GM12878 (cell line): ENCODE measurements around the gene LDLRAP1. TPM values are rescaled to one million over a fixed set of nuclear protein-coding genes. Genes with fewer than 3 reads are reported as not detected.

ENCODE experiments used
- ATAC-seq: fragments of 200-7000 bp; cut with Tn5 transposase; 3 replicates; pipeline ENCODE4 v1.9.1; 2020; ENCODE audit warnings: mild to moderate bottlenecking, moderate library complexity
- BruUV-seq: library from RNA; stranded (reverse); fragments of 400-500 nt; replicated peaks from 2 replicates; lab custom pipeline; 2021; lab: Mats Ljungman, UMichigan
- CTCF ChIA-PET: fragments of 300-600 bp; sonication (Branson Sonifier 250); formaldehyde crosslinking; extraction: SDS; loops from one replicate; lab custom pipeline; 2021; ENCODE audit warnings: inconsistent platforms; lab: Yijun Ruan, JAX
- POLR2A ChIA-PET: fragments of 350-600 bp; formaldehyde crosslinking; extraction: SDS; loops from one replicate; lab custom pipeline; 2021; ENCODE audit warnings: inconsistent platforms; lab: Charles Lee
- RAD21 ChIA-PET: fragments of 300-600 bp; sonication (Branson Sonifier 250); formaldehyde crosslinking; loops from one replicate; lab custom pipeline; 2023; ENCODE audit warnings: antibody characterized with exemption; ENCODE audit not compliant: unreplicated experiment; lab: Charles Lee
- SMC1A ChIA-PET: fragments of 300-600 bp; sonication (Branson Sonifier 250); formaldehyde crosslinking; loops from one replicate; lab custom pipeline; 2023; ENCODE audit not compliant: unreplicated experiment, uncharacterized antibody; lab: Charles Lee
- DNase-seq: peaks from one replicate; pipeline ENCODE4 v3.0.0-alpha.2; 2011; ENCODE audit warnings: low read depth, low spot score
- FAIRE-seq: peaks from 3 replicates; lab custom pipeline; 2011; peaks lifted over from hg19 to GRCh38; lab: Jason Lieb, UNC
- H2AFZ ChIP-seq: 2 replicates; pipeline ENCODE4 v1.6.0; 2011; ENCODE audit warnings: low read depth, low read length, control low read depth; ENCODE audit not compliant: control insufficient read depth
- H3K27ac ChIP-seq: 2 replicates; pipeline ENCODE4 v1.5.1; 2011; ENCODE audit warnings: control low read depth; ENCODE audit not compliant: control insufficient read depth, insufficient read depth
- H3K27me3 ChIP-seq, 2 experiments: replicated peaks in 1 of 2; 2 replicates each; pipeline versions ENCODE4 v1.6.0 to v1.6.1; 2011; ENCODE audit warnings: low read length in 1 of 2; ENCODE audit not compliant: control insufficient read depth in 2 of 2, insufficient read depth in 2 of 2
- H3K36me3 ChIP-seq, 2 experiments: 2 replicates each; pipeline ENCODE4 v1.5.1; 2011; ENCODE audit warnings: low read length in 1 of 2; ENCODE audit not compliant: control insufficient read depth in 2 of 2, insufficient read depth in 2 of 2
- H3K4me1 ChIP-seq: 2 replicates; pipeline ENCODE4 v1.6.1; 2011; ENCODE audit warnings: mild to moderate bottlenecking, low read length, moderate library complexity, mixed read lengths; ENCODE audit not compliant: control insufficient read depth, insufficient read depth
- H3K4me2 ChIP-seq: 2 replicates; pipeline ENCODE4 v1.6.0; 2011; ENCODE audit warnings: control low read depth; ENCODE audit not compliant: control insufficient read depth, insufficient read depth
- H3K4me3 ChIP-seq: fragments of 200-600 bp; sonication (generic); 2 replicates; pipeline ENCODE4 v1.5.1; 2016
- H3K79me2 ChIP-seq: 2 replicates; pipeline ENCODE4 v1.6.0; 2011; ENCODE audit warnings: low read length; ENCODE audit not compliant: control insufficient read depth, insufficient read depth
- H3K9ac ChIP-seq: 2 replicates; pipeline ENCODE4 v1.8.0; 2011; ENCODE audit warnings: low read length, control low read depth, mixed read lengths; ENCODE audit not compliant: control insufficient read depth, insufficient read depth
- H3K9me3 ChIP-seq: replicated peaks from 3 replicates; pipeline ENCODE4 v1.5.1; 2011; ENCODE audit warnings: mild to moderate bottlenecking, low read length; ENCODE audit not compliant: control insufficient read depth, insufficient read depth
- H4K20me1 ChIP-seq: 2 replicates; pipeline ENCODE4 v1.6.0; 2011; ENCODE audit not compliant: control insufficient read depth, insufficient read depth
- CREB1 ChIP-seq: IDR thresholded peaks from 2 replicates; pipeline ENCODE4 v1.6.1; 2012; ENCODE audit warnings: low read depth, mild to moderate bottlenecking, inconsistent platforms
- EED ChIP-seq: sonication (generic); IDR thresholded peaks from 2 replicates; pipeline ENCODE4 v1.6.1; 2016; ENCODE audit warnings: antibody characterized with exemption, low read depth
- ETV6 ChIP-seq, 2 experiments: fragments of 450-650 bp in 1 of 2; IDR thresholded peaks in 1 of 2; conservative IDR thresholded peaks in 1 of 2; 2 replicates each; pipeline ENCODE4 v1.6.1; 2014; ENCODE audit warnings: antibody characterized with exemption in 1 of 2, borderline replicate concordance in 1 of 2, low read depth in 1 of 2, mild to moderate bottlenecking in 1 of 2, moderate library complexity in 1 of 2
- LARP7 ChIP-seq: fragments of 450-650 bp; IDR thresholded peaks from 2 replicates; pipeline ENCODE4 v1.6.1; 2017; ENCODE audit warnings: mild to moderate bottlenecking
- MEF2B ChIP-seq: fragments of 450-650 bp; IDR thresholded peaks from 2 replicates; pipeline ENCODE4 v1.6.1; 2018; ENCODE audit warnings: mild to moderate bottlenecking, moderate library complexity; ENCODE audit not compliant: partially characterized antibody, poor library complexity, severe bottlenecking
- MTA2 ChIP-seq: fragments of 450-650 bp; IDR thresholded peaks from 2 replicates; pipeline ENCODE4 v1.6.1; 2016; ENCODE audit warnings: low read depth, mild to moderate bottlenecking, moderate library complexity
- YBX1 ChIP-seq: fragments of 450-650 bp; IDR thresholded peaks from 2 replicates; pipeline ENCODE4 v1.6.1; 2016; ENCODE audit warnings: antibody characterized with exemption
- ZBTB40 ChIP-seq: fragments of 450-650 bp; IDR thresholded peaks from 2 replicates; pipeline ENCODE4 v1.6.1; 2016; ENCODE audit warnings: mild to moderate bottlenecking, moderate library complexity, borderline replicate concordance
- ZZZ3 ChIP-seq: IDR thresholded peaks from 2 replicates; pipeline ENCODE4 v1.6.1; 2011; ENCODE audit warnings: low read depth; ENCODE audit not compliant: control insufficient read depth, insufficient read length
- WGBS: methylation state at CpG from one replicate; pipeline ENCODE4 v1.1.6; 2016; ENCODE audit warnings: low lambda C conversion rate; ENCODE audit not compliant: insufficient replicate concordance, insufficient coverage; ENCODE audit errors: missing lambda C conversion rate; 5-methylcytosine and 5-hydroxymethylcytosine counted together
- in situ Hi-C: fragments of 300-500 bp; cut with MboI; formaldehyde crosslinking; loops from 9 replicates; pipeline ENCODE4 v1.14.3; 2018; ENCODE audit warnings: mixed read lengths
- intact Hi-C: fragments of 100-400 bp; cut with micrococcal nuclease; formaldehyde crosslinking; loops from one replicate; pipeline ENCODE4 v1.14.2; 2022; ENCODE audit not compliant: unreplicated experiment
- polyA plus RNA-seq, 11 experiments: library from polyadenylated mRNA; depleted of rRNA in 4 of 11; unstranded in 6 of 11; stranded (reverse) in 5 of 11; fragments of >200 nt; fragmentation: Nextera tagmentation in 4 of 11; fragmentation: Illumina TruSeq in 1 of 11; extraction: Ambion mirVana in 4 of 11; extraction: Trizol in 1 of 11; gene quantifications; 1 replicate in 1 of 11; 2 replicates in 10 of 11; pipeline versions ENCODE4 v1.2.1 to v1.2.3, GENCODE V29; 2011 to 2016; ENCODE audit warnings: inconsistent platforms in 2 of 11, missing spikeins in 2 of 11, low read depth in 1 of 11
- total RNA-seq, 4 experiments: library from RNA; depleted of rRNA in 3 of 4; stranded (reverse); fragments of >200 nt in 3 of 4; fragmentation: Illumina TruSeq in 1 of 4; extraction: Trizol in 1 of 4; gene quantifications; 2 replicates each; pipeline versions ENCODE4 v1.2.1 to v1.2.3, GENCODE V29; 2013 to 2021
- TF ChIP-seq, protein P1 (sequence below): IDR thresholded peaks from 2 replicates; pipeline ENCODE4 v1.6.1; 2012; ENCODE audit warnings: low read depth, low read length, improper control_type of control experiment

LDLRAP1 gene
- total and polyA plus RNA-seq, 10 of the 15 experiments (the other 5 are each of a cell fraction or from before 2014, with no cell fraction given), result 0.43 to 37.6 (median 22.0) TPM

DNA sequence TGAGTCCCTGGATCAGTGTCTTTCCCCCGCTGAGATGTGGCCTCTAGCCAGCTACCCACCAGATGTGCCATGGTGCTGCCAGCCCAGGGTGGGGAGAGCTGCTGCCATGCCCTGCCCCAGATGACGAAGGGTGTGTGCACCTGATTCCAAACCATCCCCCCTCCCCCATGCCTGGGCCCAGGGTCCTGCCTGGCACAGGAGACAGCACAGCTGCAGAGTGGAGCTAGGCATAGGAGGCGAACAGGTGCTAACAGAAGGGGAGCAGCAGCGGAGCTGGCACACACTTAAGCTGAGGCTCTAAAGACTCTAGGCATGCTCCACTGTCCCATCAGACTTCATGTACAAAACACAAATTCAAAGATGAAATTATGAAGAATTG, 9.0 kb upstream of the LDLRAP1 start:
- no peaks in the 10 kb centered on the region for H3K79me2 ChIP-seq
- no peaks in the 10 kb centered on the region for H3K36me3 ChIP-seq
- H2AFZ ChIP-seq, result no peak overlapping the region
- ATAC-seq, result no peak
- no peak for TF ChIP-seq MTA2
- TF ChIP-seq CREB1, result no peak
- TF ChIP-seq, protein P1, sequence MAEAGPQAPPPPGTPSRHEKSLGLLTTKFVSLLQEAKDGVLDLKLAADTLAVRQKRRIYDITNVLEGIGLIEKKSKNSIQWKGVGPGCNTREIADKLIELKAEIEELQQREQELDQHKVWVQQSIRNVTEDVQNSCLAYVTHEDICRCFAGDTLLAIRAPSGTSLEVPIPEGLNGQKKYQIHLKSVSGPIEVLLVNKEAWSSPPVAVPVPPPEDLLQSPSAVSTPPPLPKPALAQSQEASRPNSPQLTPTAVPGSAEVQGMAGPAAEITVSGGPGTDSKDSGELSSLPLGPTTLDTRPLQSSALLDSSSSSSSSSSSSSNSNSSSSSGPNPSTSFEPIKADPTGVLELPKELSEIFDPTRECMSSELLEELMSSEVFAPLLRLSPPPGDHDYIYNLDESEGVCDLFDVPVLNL, result no peak
- TF ChIP-seq MEF2B, result no peak
- no peak for TF ChIP-seq ZBTB40
- no peak for TF ChIP-seq ETV6 (conservative IDR thresholded peaks at IDR 0.05 in 1 of 2, IDR thresholded peaks at IDR 0.05 in 1 of 2; ENCODE audit: borderline replicate concordance in 1 of 2, low read depth in 1 of 2)
- no peak for TF ChIP-seq EED
- no peak for TF ChIP-seq LARP7
- no peak for TF ChIP-seq ZZZ3
- no peak for TF ChIP-seq YBX1
- RAD21 ChIA-PET, result interaction anchor here (0.5 kb wide), 1 partner anchor 15 kb away, joined by 3 read pairs; no protein-coding TSS in a partner anchor
- WGBS, result 59% methylated on average over 4 of the region's 4 CpGs
- no peak overlapping the region for H3K4me2 ChIP-seq
- CTCF ChIA-PET, result interaction anchor here (1.2 to 3.7 kb wide), 3 partner anchors 47 to 275 kb away, joined by 3 to 11 read pairs (median 3); no protein-coding TSS in a partner anchor
- BruUV-seq, result no TSS peak
- no peak overlapping the region for H3K9ac ChIP-seq
- in situ Hi-C loops (no loop called here), intact Hi-C loops (no loop called here)
- POLR2A ChIA-PET, result no interaction called here
- DNase-seq, result no peak
- no peak for FAIRE-seq
- SMC1A ChIA-PET, result no interaction called here
- H3K4me1 ChIP-seq, result no peaks in the 10 kb centered on the region
- H3K9me3 ChIP-seq, result no peaks in the 10 kb centered on the region
- H3K27me3 ChIP-seq, result peaks cover 1 to 2% of the 10 kb centered on the region in 2 experiments; a peak in 2 of 4 replicates
- no peak overlapping the region for H3K4me3 ChIP-seq
- no peaks in the 10 kb centered on the region for H4K20me1 ChIP-seq
- no peak overlapping the region for H3K27ac ChIP-seq
